Esophagus muscularis mucosa (tissue), 3 donors: ENCODE results near the gene GATA6.

ENCODE experiments used
- EP300 ChIP-seq: sonication (generic); formaldehyde crosslinking; IDR thresholded peaks from one replicate; pipeline ENCODE4 v1.6.1; 2017; ENCODE audit warnings: antibody characterized with exemption
- TF ChIP-seq, protein P1 (sequence below), 3 experiments: fragments of 200-600 bp in 2 of 3; fragments of 450-650 bp in 1 of 3; sonication (generic) in 2 of 3; IDR thresholded peaks; one replicate each; pipeline ENCODE4 v1.5.1; 2017 to 2019; ENCODE audit warnings: antibody characterized with exemption in 3 of 3, mild to moderate bottlenecking in 2 of 3, moderate library complexity in 1 of 3

GRCh38 chr18:22233266-22233665, 63.9 kb downstream of the GATA6 start:
- TF ChIP-seq, protein P1, sequence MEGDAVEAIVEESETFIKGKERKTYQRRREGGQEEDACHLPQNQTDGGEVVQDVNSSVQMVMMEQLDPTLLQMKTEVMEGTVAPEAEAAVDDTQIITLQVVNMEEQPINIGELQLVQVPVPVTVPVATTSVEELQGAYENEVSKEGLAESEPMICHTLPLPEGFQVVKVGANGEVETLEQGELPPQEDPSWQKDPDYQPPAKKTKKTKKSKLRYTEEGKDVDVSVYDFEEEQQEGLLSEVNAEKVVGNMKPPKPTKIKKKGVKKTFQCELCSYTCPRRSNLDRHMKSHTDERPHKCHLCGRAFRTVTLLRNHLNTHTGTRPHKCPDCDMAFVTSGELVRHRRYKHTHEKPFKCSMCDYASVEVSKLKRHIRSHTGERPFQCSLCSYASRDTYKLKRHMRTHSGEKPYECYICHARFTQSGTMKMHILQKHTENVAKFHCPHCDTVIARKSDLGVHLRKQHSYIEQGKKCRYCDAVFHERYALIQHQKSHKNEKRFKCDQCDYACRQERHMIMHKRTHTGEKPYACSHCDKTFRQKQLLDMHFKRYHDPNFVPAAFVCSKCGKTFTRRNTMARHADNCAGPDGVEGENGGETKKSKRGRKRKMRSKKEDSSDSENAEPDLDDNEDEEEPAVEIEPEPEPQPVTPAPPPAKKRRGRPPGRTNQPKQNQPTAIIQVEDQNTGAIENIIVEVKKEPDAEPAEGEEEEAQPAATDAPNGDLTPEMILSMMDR (IDR thresholded peaks at IDR 0.05) = no peak
- no peak for TF ChIP-seq EP300
